Mesendoderm (in vitro differentiated cells): Measurements from ENCODE around the gene DIAPH1.

Source experiments
- DNase-seq: peaks from one replicate; pipeline ENCODE4 v3.0.0; 2013
- H2AK5ac ChIP-seq: 2 replicates; pipeline ENCODE4 v1.6.1; 2013; ENCODE audit warnings: low read length, inconsistent platforms
- H2BK120ac ChIP-seq: 2 replicates; pipeline ENCODE4 v1.6.1; 2013; ENCODE audit warnings: low read depth, mild to moderate bottlenecking, low read length, moderate library complexity, mixed read lengths
- H2BK15ac ChIP-seq: replicated peaks from 2 replicates; pipeline ENCODE4 v1.6.1; 2013; ENCODE audit warnings: low read depth, mild to moderate bottlenecking, moderate library complexity
- H2BK5ac ChIP-seq: 2 replicates; pipeline ENCODE4 v1.6.1; 2013; ENCODE audit warnings: low read length, inconsistent platforms
- H3K18ac ChIP-seq: 2 replicates; pipeline ENCODE4 v1.6.1; 2013; ENCODE audit warnings: mild to moderate bottlenecking, low read length, mixed read lengths
- H3K23ac ChIP-seq: one replicate; pipeline ENCODE4 v1.6.1; 2013; ENCODE audit warnings: low read length
- H3K27ac ChIP-seq: 2 replicates; pipeline ENCODE4 v1.5.1; 2013; ENCODE audit warnings: low read depth, mild to moderate bottlenecking, inconsistent platforms, low read length, moderate library complexity
- H3K27me3 ChIP-seq: 2 replicates; pipeline ENCODE4 v1.6.1; 2013; ENCODE audit warnings: low read length, control low read depth, mild to moderate bottlenecking, inconsistent platforms; ENCODE audit not compliant: insufficient read depth, poor library complexity
- H3K36me3 ChIP-seq: 2 replicates; pipeline ENCODE4 v1.6.1; 2013; ENCODE audit warnings: low read length, inconsistent platforms; ENCODE audit not compliant: control insufficient read depth, insufficient read depth
- H3K4ac ChIP-seq: one replicate; pipeline ENCODE4 v1.6.1; 2013; ENCODE audit warnings: low read depth, mild to moderate bottlenecking, low read length, moderate library complexity
- H3K4me1 ChIP-seq: 2 replicates; pipeline ENCODE4 v1.6.1; 2013; ENCODE audit warnings: low read depth, low read length, inconsistent platforms; ENCODE audit not compliant: control insufficient read depth
- H3K4me2 ChIP-seq: 2 replicates; pipeline ENCODE4 v1.6.1; 2013; ENCODE audit warnings: low read length
- H3K4me3 ChIP-seq: 2 replicates; pipeline ENCODE4 v1.5.1; 2013; ENCODE audit warnings: mild to moderate bottlenecking, low read length
- H3K56ac ChIP-seq: one replicate; pipeline ENCODE4 v1.6.1; 2013; ENCODE audit warnings: low read length
- H3K79me1 ChIP-seq: 2 replicates; pipeline ENCODE4 v1.6.1; 2013; ENCODE audit warnings: low read length, inconsistent platforms
- H3K79me2 ChIP-seq: 2 replicates; pipeline ENCODE4 v1.6.1; 2013; ENCODE audit warnings: mild to moderate bottlenecking, low read length; ENCODE audit not compliant: control insufficient read depth, insufficient read depth
- H3K9ac ChIP-seq: 2 replicates; pipeline ENCODE4 v1.6.1; 2013; ENCODE audit warnings: low read length, inconsistent platforms
- H4K5ac ChIP-seq: one replicate; pipeline ENCODE4 v1.6.1; 2013; ENCODE audit warnings: low read length
- H4K8ac ChIP-seq: one replicate; pipeline ENCODE4 v1.6.1; 2013; ENCODE audit warnings: low read depth, mild to moderate bottlenecking, control low read depth, low read length, moderate library complexity
- WGBS: extraction: QIAGEN DNeasy Blood & Tissue Kit; methylation state at CpG from one replicate; pipeline ENCODE4 v1.1.7; 2013; ENCODE audit warnings: low lambda C conversion rate, missing lambda C conversion rate; ENCODE audit not compliant: insufficient coverage; ENCODE audit errors: extremely low coverage; 5-methylcytosine and 5-hydroxymethylcytosine counted together

DIAPH1 gene

DNA sequence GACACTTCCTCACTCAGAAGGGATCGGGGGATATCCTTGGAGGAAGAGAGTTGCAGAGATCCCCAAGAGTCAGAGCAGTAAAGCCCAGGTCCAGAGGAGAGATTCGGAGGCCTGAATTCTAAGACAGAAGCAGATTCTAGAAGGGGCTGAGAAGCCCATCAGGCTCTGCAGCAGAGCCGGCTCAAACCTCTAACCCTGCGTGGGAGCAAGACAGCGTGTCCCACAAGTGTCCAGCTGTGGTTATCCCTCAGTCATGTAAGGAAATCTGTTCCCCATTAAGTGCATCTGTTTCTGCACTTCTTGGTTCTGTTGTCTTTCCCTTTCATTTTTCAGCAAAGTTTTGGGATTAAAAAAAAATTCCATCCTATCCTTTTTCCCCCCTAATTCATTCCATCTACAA is 4.8 kb upstream of the DIAPH1 start:
- Histone ChIP-seq H3K79me2 (no peaks in the 10 kb centered on the region), H4K8ac (no peak overlapping the region), H3K4me1 (no peaks in the 10 kb centered on the region), H3K4me3 (no peak overlapping the region), H3K4ac (no peak overlapping the region), H2BK120ac (no peak overlapping the region), H3K23ac (no peak overlapping the region), H3K27ac (peak overlapping the region; percentile 57), H3K56ac (no peak overlapping the region), H3K79me1 (no peaks in the 10 kb centered on the region), H3K18ac (no peak overlapping the region), H3K9ac (no peak overlapping the region), H3K27me3 (no peaks in the 10 kb centered on the region), H3K4me2 (no peak overlapping the region), H2BK5ac (no peak overlapping the region), H2AK5ac (no peak overlapping the region), H4K5ac (no peak overlapping the region), H3K36me3 (peaks cover 7% of the 10 kb centered on the region), H2BK15ac (no peak overlapping the region)
- DNase-seq, result no peak
- no CpG with 5 or more reads among the region's 5 CpGs for WGBS

DNA sequence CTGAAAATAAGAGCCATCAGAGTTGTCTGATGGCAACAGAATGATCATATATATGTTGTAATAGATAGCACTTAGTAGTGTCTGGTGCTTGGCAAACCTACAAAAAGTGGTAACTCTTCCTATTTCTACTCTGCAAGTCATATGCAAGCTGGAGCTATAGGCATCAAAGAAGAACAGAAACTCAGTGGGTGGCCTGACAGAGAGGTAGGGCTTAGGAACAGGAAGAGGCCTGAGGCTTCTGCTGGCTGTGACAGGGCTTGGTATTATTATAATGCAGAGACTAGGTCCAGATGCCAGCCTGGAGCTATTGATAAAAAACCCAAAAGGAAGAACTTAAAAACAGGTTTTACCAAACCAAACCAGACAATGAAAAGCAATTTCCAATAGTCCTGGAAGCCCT is 4.4 kb upstream of the DIAPH1 start:
- Histone ChIP-seq H3K36me3 (peaks cover 7% of the 10 kb centered on the region), H2BK5ac (no peak overlapping the region)

DNA sequence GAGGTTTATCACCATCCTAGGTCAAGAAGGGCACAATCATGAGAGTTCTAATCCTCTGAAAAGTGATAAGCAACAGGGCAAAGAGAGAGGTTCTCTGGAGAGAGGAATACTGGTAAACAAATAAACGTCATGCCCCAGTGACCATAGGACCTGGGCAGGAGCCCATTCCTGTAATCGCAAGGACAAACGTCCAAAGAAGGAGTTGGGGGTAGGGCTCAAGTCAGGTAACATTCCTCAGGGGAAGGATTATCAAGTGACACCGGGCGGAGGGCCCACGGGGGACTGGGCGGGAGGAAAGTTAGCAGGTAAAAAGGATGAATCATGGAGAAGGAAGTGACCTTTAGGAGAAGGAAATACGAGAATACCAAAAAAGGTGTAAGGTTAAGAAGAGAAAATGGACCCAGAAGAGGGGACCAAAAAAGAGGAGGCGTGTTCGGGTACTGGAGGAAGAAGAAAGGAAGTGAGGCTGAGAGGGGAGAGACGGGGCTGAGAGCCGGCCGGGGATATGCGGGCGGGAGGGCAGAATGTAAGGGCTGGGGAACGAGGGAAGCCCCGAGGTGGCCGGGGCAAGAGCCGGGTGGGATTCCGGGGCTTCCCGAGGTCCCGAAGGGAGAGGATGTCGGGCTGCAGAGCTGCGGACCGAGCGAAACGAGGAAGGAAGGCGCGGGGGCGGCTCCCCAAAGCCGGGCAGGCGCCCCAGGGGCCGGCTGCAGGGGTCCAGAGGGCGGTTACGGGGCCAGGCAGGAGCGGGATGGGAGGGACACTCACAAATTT is 583 bp downstream of the DIAPH1 start:
- H2BK15ac ChIP-seq, result no peak overlapping the region
- peak overlapping the region; percentile 94 for H3K9ac ChIP-seq
- H3K23ac ChIP-seq, result no peak overlapping the region
- no peak overlapping the region for H4K5ac ChIP-seq
- H3K27me3 ChIP-seq, result no peaks in the 10 kb centered on the region
- peak; percentile 92 for DNase-seq
- H2BK120ac ChIP-seq, result peak overlapping the region; percentile 84
- no peak overlapping the region for H2BK5ac ChIP-seq
- peak overlapping the region; percentile 84 for H3K4me2 ChIP-seq
- WGBS, result no CpG with 5 or more reads among the region's 36 CpGs
- peaks cover 5% of the 10 kb centered on the region for H3K36me3 ChIP-seq
- H3K18ac ChIP-seq, result peak overlapping the region; percentile 99
- peak overlapping the region; percentile 89 for H3K4me3 ChIP-seq
- H2AK5ac ChIP-seq, result no peak overlapping the region
- H3K4me1 ChIP-seq, result peaks cover 14% of the 10 kb centered on the region
- peak overlapping the region; percentile 96 for H3K27ac ChIP-seq
- peaks cover 4% of the 10 kb centered on the region for H3K79me1 ChIP-seq
- H3K79me2 ChIP-seq, result peaks cover 38% of the 10 kb centered on the region
- peak overlapping the region; percentile 83 for H4K8ac ChIP-seq
- peak overlapping the region; percentile 93 for H3K56ac ChIP-seq
- peak overlapping the region; percentile 99 for H3K4ac ChIP-seq

More for the DNA sequence above, 4.4 kb upstream of the DIAPH1 start:
- Histone ChIP-seq H3K9ac (no peak overlapping the region), H3K27me3 (no peaks in the 10 kb centered on the region), H4K5ac (no peak overlapping the region), H3K4me1 (no peaks in the 10 kb centered on the region), H3K23ac (no peak overlapping the region), H3K79me2 (no peaks in the 10 kb centered on the region), H3K79me1 (no peaks in the 10 kb centered on the region), H2AK5ac (no peak overlapping the region), H3K18ac (no peak overlapping the region), H3K4me3 (no peak overlapping the region), H2BK120ac (no peak overlapping the region), H4K8ac (no peak overlapping the region), H3K56ac (no peak overlapping the region), H3K4ac (no peak overlapping the region), H2BK15ac (no peak overlapping the region), H3K4me2 (no peak overlapping the region), H3K27ac (peak overlapping the region; percentile 57)
- DNase-seq, result peak; percentile 27

DNA sequence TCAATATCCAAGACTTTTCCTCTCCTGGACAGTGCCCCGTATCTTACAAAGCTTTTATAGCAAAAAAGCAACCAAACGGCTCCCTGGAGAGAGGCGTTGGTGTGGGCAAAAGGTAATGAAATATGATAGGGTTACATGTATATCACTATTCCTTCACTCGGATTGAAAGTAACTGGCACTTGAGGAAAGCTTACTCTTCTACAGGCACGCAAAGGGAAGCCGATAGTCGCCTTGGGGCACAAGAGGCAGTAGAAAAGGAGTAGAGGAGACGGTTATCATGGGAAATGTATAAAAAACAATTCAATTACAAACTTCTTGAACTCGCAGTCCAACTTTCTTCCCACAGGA is 1.1 kb downstream of the DIAPH1 start:
- H3K9ac ChIP-seq, result peak overlapping the region; percentile 94
- H3K23ac ChIP-seq, result no peak overlapping the region
- peaks cover 4% of the 10 kb centered on the region for H3K36me3 ChIP-seq
- H3K79me2 ChIP-seq, result peaks cover 43% of the 10 kb centered on the region
- H3K18ac ChIP-seq, result no peak overlapping the region
- WGBS, result no CpG with 5 or more reads among the region's 9 CpGs
- H3K79me1 ChIP-seq, result peaks cover 4% of the 10 kb centered on the region
- H3K4me2 ChIP-seq, result peak overlapping the region; percentile 84
- H3K56ac ChIP-seq, result peak overlapping the region; percentile 93
- H4K5ac ChIP-seq, result no peak overlapping the region
- H3K27me3 ChIP-seq, result no peaks in the 10 kb centered on the region
- H3K4me3 ChIP-seq, result peak overlapping the region; percentile 89
- H2AK5ac ChIP-seq, result no peak overlapping the region
- no peak overlapping the region for H2BK15ac ChIP-seq
- no peak for DNase-seq
- H2BK5ac ChIP-seq, result no peak overlapping the region
- H3K27ac ChIP-seq, result no peak overlapping the region
- peak overlapping the region; percentile 36 for H3K4ac ChIP-seq
- H3K4me1 ChIP-seq, result peaks cover 14% of the 10 kb centered on the region
- no peak overlapping the region for H2BK120ac ChIP-seq
- H4K8ac ChIP-seq, result no peak overlapping the region

DNA sequence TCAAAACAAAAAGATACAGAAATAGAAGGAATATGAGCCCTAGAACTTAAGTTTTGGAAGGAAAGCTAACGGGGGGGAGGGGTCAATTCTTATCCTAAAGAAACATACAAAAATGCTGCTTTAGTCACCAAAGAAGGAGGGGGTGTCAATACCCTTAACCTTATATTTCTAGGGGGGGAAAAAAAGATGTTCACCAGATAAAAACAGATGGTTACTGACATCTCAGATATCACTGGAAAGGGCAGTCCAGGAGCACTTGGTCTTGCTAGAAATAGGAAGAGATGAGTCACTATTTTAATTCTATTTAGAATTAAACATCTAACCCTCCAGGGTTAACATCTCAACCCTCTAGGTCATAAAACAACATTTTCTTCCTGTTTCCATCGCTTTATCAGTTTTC is 1.7 kb downstream of the DIAPH1 start:
- Histone ChIP-seq H3K79me2 (peaks cover 47% of the 10 kb centered on the region), H2BK15ac (no peak overlapping the region), H2AK5ac (no peak overlapping the region), H2BK5ac (no peak overlapping the region), H3K4me3 (no peak overlapping the region), H2BK120ac (no peak overlapping the region), H3K9ac (peak overlapping the region; percentile 94), H4K5ac (no peak overlapping the region), H3K56ac (peak overlapping the region; percentile 93), H3K4me1 (peaks cover 14% of the 10 kb centered on the region), H3K18ac (no peak overlapping the region), H3K27me3 (no peaks in the 10 kb centered on the region), H3K27ac (no peak overlapping the region), H3K4ac (no peak overlapping the region), H3K4me2 (peak overlapping the region; percentile 84), H3K23ac (no peak overlapping the region), H4K8ac (no peak overlapping the region), H3K79me1 (peaks cover 5% of the 10 kb centered on the region), H3K36me3 (peaks cover 4% of the 10 kb centered on the region)
- WGBS, result no CpG with 5 or more reads among the region's 2 CpGs
- DNase-seq, result no peak
